HG03342 (cell line): ENCODE measurements around the gene ESF1.
"Not testable (repeated sequence)": the region's sequence is repeated elsewhere in the genome, so short reads cannot be mapped to it uniquely, and the experiment has no call there.

Source experiments
- ATAC-seq: cut with Tn5 transposase; IDR thresholded peaks from one replicate; pipeline ENCODE4 v1.9.1; 2021; ENCODE audit warnings: mild to moderate bottlenecking, moderate library complexity; ENCODE audit not compliant: unreplicated experiment

ESF1 gene

DNA sequence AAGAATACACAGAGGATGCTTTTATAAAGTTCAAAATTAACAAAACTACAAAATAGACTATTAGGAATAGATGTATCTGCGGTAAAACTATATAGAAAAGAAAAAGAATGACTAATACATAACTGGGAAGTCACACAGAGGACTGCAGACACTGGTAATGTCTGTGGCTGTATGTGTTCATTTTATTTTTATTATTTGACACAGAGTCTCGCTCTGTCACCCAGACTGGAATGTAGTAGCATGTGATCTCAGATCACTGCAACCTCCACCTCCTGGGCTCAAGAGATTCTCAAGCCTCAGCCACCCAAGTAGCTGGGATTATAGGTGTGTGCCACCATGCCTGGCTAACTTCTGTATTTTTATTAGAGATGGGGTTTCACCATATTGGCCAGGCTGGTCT, 38.9 kb downstream of the ESF1 start:
- ATAC-seq: no peak

DNA sequence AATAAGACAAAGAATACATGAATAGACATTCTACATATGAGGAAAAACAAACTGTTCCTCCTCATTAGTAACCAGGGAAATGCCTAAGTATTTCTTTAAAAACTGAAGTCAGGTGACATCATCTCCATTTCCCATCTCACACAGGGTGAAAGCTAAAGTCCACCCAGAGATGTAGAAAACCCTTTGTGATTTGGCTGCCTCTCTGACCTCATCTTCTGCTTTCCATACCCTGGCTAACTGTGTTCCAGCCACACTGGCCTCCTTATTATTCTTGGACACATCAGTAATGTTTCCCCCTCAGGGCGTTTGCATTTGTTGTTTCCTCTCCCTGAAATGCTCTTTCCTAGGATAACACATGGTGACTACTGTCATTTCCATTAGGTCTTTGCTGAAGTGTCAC, 40.4 kb downstream of the ESF1 start:
- ATAC-seq: no peak

DNA sequence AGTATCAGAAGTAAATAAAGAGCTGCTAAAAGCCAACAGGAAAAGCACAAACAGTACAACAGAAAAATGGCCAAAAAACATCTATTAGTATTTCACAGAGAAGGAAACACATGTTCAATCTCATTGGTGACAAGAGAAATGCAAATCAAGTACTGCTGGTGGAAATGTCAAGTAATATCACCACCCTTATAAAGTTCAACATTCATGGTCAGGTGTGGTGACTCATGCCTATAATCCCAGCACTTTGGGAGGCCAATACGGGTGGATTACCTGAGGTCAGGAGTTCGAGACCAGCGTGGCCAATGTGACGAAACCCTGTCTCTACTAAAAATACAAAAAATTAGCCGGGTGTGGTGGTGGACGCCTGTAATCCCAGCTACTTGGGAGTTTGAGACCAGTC, 42.8 kb downstream of the ESF1 start:
- ATAC-seq: no peak

DNA sequence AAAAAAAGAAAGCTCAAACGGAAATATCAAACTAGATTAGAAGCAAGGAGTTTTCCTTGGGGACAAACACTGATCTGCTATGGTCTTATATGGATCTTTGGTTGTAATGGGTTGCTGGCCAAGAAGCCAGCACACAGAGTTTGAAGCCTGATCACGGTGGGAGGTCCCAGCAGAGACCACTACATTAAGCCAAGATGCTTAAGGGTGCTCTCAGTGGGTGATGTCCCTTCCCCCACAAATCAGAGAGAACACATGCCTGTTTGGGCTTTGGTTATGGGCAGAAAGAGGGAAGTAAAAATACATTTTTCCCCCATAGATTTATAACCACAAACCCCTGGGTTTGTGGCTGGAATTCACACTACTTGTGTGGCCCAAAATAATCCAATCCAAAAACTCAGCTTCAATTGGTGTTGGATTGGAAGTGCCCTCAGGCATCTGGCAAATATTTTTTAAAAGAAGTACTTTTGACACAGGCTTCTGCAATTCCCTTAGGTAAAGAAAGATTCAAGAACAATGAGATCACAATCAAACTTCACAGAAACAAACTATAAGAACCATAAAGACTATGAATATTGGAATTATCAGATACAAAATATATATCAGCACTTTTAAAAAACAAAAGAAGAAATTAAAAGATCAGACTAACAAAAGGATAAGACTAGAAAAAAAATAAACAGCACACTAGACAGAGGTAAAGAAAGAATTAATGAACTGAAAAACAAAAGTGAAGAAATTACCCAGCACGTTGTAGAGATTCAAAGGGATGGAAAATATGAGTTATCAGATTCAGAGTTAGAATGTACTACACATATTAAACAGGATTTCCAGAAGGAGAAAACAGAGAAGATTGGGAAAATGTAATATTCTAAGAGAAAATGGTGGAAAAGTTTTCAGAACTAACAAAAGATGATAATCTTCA, 44.7 kb downstream of the ESF1 start:
- ATAC-seq: no peak

DNA sequence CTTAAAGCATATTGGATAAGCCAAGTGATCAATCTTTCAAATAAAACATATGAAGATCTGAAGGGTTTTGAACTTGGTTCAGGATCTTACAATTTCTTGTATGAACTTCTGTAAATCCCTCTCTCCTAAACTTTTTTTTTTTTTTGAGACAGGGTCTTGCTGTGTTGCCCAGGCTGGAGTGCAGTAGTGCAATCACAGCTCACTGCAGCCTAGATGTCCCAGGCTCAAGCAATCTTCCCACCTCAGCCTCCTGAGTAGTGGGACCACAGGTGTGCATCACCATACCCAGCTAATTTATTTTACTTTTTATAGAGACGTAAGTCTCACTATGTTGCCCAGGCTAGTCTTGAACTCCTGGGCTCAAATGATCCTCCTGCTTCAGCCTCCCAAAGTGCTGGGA, 46.5 kb downstream of the ESF1 start:
- not testable (repeated sequence) for ATAC-seq

DNA sequence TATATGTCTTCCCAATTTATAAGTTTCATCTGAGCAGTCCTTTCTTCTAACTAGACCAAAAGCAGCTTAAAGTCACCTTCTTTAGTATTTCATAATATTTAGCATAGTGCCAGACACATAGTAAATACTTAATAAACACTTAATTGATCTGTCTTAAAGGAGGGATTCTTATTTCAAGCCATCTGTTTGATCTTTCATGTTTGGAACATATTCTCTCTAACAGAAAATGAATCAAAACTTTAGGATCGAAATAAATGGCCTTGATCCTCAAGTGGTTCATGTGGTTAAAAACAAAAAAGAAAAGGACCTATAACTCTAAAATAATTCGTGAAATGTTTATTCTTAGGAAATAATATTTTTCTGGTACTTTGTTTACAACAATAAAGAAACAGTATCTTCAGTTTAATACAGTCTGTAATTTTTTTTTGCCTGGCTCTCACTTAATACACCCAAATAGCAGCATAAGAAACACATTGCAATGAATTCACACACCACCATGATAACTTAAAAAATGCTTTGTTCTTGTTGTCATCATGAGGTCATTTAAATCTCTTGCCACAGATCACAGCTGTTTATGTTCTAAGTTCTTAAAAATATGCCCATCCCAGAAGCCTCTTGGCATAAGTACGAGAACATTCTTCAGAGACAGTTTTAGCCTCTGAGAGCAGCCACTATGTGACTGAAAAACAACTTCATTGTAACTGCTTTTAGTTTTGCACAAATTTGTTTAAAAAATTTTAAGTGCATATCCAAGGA, 48.1 kb downstream of the ESF1 start:
- ATAC-seq: no peak

DNA sequence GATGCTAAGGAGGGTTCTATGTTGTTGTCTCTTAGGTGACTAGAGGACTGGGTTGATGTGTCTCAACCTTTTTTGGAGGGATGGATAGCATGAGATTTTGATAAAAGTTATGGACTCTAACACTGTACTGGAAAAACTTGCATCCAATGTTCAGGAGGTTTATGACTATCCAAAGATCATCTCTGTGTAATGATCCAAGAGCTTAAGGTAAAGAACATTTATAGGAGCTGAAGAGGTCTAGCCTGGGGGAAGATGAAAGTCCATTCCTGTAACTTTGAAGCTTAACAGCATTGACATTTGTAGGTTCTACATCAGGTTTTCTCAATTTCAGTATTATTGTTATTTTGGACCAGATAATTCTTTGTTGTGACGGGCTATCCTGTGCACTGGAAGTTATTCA, 48.9 kb downstream of the ESF1 start:
- ATAC-seq: no peak

DNA sequence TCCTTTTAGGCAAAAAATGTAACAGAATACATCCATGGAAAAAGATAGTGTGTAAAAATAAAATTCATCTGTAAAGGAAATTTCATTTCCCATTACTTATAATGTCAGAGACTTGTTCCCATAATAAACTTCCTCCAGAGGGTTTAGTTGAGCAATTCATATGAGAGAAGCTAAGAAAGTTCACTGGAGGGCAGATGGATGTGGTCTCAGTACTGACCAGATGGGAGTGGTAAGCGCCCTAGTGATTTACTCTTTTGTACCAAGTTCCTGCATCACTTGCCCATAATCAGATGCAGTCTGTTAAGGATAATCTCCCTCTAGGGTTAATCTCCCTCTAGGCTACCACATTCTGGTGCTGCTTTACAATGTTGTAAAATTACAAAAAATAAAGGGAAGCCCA, 61.7 kb downstream of the ESF1 start:
- ATAC-seq: no peak

DNA sequence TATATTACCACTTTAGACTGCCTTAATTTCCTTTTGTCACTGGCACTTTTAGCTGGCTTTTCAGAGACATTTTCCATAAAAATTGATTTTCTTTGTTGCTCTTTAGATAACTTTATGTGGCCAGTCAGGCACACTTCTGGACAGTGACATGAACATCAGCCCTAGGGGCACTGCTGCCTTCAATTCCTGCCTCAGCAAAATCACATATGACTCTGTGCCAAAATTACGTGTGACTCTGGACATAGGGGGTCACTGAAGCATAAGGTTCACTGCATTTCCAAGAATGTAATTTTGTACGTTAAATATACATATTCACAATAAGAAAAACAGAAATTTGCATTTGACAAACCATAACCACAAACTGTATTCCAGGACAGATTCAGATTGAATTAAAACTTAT, 66.5 kb downstream of the ESF1 start:
- peak; percentile 25 for ATAC-seq

DNA sequence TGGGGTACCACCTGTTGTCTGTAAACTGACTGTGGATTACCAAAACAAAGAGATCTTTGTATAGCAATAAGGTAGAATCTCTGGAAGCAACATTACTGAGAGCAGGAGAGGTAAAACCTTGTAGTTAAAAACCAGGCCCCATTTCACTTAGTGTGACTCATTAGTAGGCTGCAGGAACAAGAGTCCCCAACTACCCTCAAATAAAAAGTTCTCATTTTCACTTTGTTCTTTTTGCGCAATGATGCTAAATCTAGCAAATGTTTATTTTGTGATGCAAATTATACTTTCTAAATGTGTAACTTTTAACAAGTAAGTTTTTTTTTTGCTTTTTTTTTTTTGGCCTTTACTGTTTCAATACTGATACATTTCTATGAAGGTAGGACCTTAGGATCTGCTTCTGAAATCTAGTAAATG, 67.1 kb downstream of the ESF1 start:
- peak; percentile 93 for ATAC-seq

DNA sequence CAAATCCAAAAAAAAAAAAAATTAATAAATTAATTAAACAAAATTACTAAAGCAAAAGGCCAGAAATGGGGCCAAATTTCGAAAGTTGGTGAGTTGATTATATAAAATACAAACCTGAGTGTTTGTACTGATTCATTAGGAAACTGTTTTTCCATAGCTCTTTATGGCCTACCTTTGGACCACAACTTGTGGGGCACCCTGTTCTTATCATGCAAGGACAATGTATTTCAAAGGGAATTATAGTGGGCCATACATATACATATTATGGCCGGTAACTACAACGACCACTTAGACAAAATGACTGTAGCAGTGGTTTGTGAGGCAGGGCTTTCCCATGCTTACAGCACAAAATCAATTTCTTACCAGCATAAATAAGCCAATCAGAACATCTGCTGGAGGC, 69.5 kb downstream of the ESF1 start:
- ATAC-seq: no peak

DNA sequence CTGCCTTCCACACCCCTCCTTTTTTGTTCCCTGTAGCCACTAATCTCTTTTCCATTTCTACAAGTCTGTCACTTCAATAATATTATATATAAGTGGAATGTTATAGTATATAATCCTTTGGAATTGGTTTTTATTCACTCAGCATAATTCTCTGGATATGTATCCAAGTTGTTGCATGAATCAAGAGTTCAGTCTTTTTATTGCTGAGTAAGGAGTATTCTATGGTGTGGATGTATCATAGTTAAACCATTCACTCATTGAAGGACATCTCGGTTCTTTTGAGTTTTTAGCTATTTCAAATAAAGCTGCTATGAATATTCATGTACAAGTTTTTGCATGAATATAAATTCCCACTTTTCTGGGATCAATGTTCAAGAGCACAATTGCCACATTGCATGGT, 76.5 kb downstream of the ESF1 start:
- ATAC-seq: no peak

DNA sequence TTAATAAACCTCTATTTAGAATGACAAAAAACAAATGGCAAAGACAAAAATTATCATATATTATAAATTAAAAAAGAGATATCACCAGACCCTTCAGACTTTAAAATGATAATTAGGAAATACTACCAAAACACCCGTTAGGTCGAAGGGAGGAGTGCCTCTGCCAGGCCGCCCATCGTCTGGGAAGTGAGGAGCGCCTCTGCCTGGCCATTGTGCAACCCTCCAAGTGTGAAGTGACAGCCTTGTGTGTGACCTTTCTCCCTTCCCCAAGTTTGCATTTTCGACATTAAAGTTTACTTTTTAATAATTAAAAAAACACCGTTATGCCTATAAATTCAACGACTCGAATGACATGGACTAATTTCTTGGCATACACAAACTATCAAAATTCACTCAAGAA, 81.5 kb downstream of the ESF1 start:
- no peak for ATAC-seq

DNA sequence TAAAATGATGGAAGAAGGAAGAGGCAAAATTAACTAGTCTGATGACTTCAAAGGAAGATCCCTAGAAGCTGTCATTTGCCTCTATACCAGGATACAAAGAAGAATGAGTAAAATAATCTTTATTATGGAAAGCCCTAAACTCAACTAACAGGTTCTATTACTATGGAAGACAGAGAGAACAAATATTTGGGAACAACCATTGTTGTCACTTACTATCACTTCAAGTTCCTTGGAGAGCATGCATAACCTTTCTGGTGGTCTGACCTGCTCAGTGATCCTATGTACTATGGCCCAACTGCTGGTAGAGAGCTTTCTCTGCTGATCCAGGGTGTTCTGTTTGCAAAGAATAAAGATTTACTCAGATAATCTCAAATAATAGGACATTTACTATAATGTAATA, 83.2 kb downstream of the ESF1 start:
- ATAC-seq: no peak

DNA sequence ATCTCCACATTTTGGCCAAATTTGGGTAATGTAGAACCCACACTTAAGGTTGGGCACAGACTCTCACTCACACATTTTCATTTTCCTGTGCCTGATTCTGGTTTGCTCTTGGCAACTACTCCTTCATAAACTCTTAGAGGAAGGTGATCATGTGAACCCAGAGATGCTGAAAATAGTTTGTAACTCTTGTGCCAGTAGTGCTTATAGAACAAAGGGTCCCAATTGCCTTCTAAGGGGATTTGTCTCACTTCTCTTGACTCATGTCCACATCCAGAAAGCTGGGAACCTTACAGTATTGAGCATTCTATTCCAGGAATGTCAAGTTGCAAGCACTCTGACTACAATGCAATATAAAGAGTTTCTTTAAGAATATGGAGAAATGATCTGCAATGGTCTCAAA, 84.0 kb downstream of the ESF1 start:
- no peak for ATAC-seq

DNA sequence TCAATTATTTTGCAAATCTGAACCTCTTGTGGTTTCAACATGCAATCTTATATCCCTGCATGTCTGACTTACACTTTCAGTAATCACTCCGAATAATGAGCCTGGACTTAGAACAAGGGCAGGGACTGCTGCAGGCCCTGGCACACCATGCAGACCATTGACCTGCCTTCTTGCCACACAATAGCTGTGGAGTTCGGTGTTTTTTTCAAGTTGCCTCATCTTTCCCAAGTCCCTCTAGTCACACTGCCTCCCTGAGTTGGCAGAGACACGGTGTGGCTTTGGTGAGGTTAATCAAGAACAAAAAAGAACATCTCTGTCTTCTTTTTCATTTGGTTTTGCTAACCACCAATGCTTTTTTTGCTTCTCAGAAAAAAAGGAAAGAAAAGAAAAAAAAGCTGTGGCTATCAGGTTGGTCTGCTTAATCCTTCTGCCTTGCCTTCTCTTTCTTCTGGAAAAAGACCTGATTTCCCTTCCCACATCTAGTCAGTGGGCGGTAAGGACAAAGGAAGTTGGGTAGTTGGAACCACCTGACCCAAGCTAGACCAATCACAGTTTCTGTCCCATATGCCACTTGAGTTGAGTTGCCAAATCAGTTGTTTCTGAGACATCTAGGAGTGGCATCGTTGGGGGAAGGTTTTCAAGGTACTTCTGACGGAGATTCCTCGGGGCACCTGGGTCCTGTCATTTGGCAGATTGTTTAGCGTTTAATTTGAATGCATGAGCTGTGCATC, 90.1 kb downstream of the ESF1 start:
- no peak for ATAC-seq

DNA sequence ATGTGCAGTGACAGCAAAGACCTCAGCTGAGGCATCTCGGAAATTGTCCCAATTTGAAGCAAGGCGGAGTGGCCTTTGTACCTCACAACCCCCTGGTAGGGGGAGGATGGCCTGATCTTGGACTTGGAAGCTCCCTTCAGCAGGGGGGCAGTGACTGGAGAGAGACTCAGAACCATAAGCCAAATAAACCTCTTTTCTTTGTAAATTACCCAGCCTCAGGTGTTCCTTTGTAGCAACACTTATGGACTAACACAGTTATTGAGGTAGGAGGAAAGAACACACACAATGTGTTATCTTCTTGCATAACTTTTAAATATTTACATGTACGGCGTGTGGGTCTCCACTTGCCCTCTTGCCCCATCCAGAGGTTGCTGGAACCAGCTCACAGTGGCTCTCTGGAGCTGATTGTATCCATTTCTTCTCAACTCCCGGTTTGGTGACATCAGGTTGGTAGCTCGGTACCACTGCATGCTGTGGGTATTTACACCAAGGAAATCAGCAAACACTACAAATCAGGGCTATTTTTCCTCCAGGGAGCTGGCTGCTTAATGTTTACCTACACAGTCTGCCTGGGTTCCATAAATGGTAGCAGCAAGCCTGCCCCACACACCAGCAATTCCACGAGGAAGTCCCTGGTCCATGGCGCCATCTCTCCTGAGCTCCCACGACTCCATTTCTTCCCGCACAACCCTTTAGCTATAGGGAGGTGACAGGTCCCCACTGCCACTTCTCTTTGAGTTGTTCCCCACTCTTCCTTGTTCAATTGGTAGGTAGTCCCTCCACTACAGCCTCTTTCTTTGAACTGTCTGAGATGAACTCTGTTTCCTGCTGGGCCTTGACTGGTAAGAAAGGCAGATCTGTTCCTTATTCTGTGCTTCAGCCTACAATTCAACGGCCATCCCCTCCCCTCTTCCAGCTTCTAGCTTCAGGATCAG, 91.7 kb downstream of the ESF1 start:
- ATAC-seq: no peak

DNA sequence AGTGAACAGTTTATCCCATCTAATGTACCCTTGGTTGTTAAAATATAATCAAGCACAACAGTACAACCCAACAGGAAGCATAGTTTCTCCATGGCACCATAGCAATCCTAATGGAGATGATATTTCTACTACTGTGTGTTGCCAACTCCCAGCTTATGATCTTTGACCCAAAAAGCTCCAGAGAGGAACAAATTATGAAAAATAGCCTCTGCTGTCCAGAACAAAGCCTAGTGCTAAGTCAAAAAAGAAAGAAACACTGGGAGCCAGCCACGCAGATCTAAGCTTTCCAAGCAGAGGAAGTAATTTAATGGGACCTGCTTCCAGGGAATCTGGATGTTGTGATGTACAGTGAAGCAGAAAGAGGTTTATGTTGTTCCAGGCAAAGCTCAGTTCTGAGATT, 93.8 kb downstream of the ESF1 start:
- no peak for ATAC-seq

DNA sequence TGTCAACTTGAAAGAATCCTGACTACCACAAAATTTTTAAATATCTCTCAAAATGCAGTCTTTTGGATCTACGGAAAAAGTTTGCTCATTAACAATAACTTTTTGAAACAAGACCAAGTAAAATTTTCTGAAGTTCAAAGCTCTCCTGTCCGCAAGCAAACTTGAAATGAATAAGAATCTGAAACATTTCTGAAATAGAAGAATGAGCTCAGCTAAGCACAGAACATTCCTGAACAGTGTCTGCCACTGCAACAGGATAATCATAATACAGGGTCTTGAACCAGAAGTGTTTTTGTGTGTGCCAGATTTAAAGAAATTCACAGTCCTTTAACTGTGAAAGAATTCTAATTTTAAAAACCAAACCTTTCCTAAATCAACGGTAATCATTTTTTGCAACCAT, 96.9 kb downstream of the ESF1 start:
- ATAC-seq: no peak

DNA sequence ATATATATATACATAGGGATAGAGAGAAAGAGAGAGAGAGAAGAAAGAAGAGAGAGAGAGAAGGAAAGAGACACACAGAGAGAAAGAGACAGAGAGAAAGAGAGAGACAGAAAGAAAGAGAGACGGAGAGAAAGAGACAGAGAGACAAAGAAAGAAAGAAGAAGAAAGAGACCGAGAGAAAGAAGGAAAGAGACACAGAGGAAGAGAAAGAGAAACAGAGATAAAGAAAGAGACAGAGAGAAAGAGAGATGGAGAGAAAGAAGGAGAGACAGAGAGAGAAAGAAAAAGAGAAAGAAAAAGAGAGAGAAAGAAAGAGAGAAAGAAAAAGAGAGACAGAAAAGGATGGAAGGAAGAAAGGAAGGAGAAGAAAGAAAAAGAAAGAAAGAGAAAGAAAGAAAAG, 99.1 kb downstream of the ESF1 start:
- no peak for ATAC-seq
